Parathyroid adenoma (tissue), 2 donors: ENCODE data around the gene CUX1.

ENCODE experiments used
- H2AFZ ChIP-seq: fragments of 300-600 bp; sonication (generic); one replicate; pipeline ENCODE4 v1.7.0; 2017; ENCODE audit warnings: antibody characterized with exemption, mild to moderate bottlenecking
- H3K27ac ChIP-seq: fragments of 300-600 bp; sonication (generic); one replicate; pipeline ENCODE4 v1.7.0; 2017
- H3K27me3 ChIP-seq: fragments of 300-600 bp; sonication (generic); one replicate; pipeline ENCODE4 v1.7.0; 2017; ENCODE audit warnings: low read length; ENCODE audit not compliant: control insufficient read depth, insufficient read depth
- H3K36me3 ChIP-seq: fragments of 300-600 bp; sonication (generic); one replicate; pipeline ENCODE4 v1.7.0; 2017; ENCODE audit warnings: low read length; ENCODE audit not compliant: control insufficient read depth, insufficient read depth
- H3K4me1 ChIP-seq: fragments of 300-600 bp; sonication (generic); one replicate; pipeline ENCODE4 v1.7.0; 2017; ENCODE audit warnings: control low read depth
- H3K4me2 ChIP-seq: fragments of 300-600 bp; sonication (generic); one replicate; pipeline ENCODE4 v1.7.0; 2017; ENCODE audit warnings: low read length
- H3K4me3 ChIP-seq: fragments of 300-600 bp; sonication (generic); one replicate; pipeline ENCODE4 v1.7.0; 2017; ENCODE audit warnings: low read depth, low read length
- H3K79me2 ChIP-seq: fragments of 300-600 bp; sonication (generic); one replicate; pipeline ENCODE4 v1.7.0; 2017; ENCODE audit warnings: control low read depth
- H3K9ac ChIP-seq: fragments of 300-600 bp; sonication (generic); one replicate; pipeline ENCODE4 v1.7.0; 2017; ENCODE audit warnings: mild to moderate bottlenecking
- H3K9me3 ChIP-seq: fragments of 300-600 bp; sonication (generic); one replicate; pipeline ENCODE4 v1.7.0; 2017; ENCODE audit warnings: low read length; ENCODE audit not compliant: control insufficient read depth
- CTCF ChIP-seq: fragments of 300-600 bp; sonication (generic); IDR thresholded peaks from one replicate; pipeline ENCODE4 v1.7.0; 2017; ENCODE audit warnings: antibody characterized with exemption, mild to moderate bottlenecking
- donor health status: primary hyperparathyroidism.

The CUX1 gene

DNA sequence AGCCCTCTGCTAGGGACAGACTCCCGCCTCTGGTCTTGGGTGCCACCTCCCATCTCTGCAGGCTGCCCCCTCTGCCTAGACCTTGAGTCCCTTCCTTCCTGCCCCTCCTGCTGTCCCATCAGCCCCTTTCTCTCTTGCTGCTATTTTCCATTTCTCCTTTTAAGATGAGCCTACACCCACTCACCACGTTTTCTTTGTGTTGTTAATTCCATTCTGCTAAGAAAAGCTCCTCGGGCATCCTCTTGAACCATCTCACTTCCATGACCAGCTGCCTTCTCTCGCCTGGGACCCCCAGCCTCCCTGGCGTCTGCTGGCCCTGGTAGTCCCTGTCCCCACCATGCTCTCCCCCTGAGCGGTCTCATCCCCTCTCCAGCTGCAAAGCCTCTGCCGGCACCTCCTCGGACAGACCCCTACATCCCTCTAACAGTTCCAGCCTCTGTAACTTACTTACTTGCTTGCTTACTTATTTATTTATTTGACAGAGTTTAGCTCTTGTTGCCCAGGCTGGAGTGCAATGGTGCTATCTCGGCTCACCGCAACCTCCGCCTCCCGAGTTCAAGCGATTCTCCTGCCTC, 373.4 kb downstream of the CUX1 start:
- H3K27me3 ChIP-seq: no peaks in the 10 kb centered on the region
- TF ChIP-seq CTCF: no peak
- no peak overlapping the region for H3K4me3 ChIP-seq
- H3K79me2 ChIP-seq: no peaks in the 10 kb centered on the region
- no peak overlapping the region for H3K27ac ChIP-seq
- H3K36me3 ChIP-seq: no peaks in the 10 kb centered on the region
- H3K9me3 ChIP-seq: no peaks in the 10 kb centered on the region
- no peak overlapping the region for H3K4me2 ChIP-seq
- no peaks in the 10 kb centered on the region for H3K4me1 ChIP-seq
- no peak overlapping the region for H3K9ac ChIP-seq
- no peak overlapping the region for H2AFZ ChIP-seq

DNA sequence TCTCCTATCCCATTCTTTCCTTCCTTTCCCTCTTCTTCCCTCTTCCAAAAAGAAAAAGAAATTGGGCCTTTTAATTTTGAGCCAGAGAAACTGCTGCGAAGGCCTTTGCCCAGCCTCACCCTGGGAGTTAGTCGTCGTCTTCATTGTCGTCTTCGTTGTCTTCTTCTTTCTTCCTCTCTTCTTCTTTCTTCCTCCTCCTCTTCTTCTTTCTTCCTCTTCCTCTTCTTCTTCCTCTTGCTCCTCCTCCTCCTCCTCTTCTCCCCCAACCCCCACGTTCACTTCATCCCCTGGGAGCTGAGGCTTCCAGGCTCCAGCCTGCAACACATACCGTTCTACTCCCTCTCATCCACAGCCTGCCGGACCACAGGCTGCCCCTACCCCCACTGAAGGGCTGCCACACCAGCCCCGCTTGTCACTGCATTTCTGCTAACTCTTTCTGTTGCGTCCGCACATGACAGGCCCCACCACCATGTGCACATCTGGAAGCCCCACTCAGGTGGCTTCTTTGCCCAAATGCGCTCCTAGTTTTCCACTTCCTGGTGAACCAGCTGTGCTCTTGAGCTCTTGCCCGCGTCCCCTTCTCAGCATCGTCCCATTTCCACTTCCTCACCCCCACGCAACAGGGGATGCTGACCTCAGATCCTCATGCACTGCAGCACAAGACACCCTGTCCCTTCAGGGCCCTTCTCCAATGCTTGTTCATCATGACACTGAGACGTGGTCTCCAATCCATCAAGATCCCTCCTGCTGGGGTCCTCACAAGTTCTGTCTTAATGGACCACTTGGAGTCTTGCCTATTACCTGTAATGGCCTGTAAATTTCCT, 374.3 kb downstream of the CUX1 start:
- H3K27ac ChIP-seq: no peak overlapping the region
- no peaks in the 10 kb centered on the region for H3K36me3 ChIP-seq
- TF ChIP-seq CTCF: no peak
- no peak overlapping the region for H3K4me2 ChIP-seq
- no peaks in the 10 kb centered on the region for H3K4me1 ChIP-seq
- no peak overlapping the region for H2AFZ ChIP-seq
- no peak overlapping the region for H3K9ac ChIP-seq
- no peaks in the 10 kb centered on the region for H3K27me3 ChIP-seq
- no peaks in the 10 kb centered on the region for H3K9me3 ChIP-seq
- H3K79me2 ChIP-seq: no peaks in the 10 kb centered on the region
- no peak overlapping the region for H3K4me3 ChIP-seq

DNA sequence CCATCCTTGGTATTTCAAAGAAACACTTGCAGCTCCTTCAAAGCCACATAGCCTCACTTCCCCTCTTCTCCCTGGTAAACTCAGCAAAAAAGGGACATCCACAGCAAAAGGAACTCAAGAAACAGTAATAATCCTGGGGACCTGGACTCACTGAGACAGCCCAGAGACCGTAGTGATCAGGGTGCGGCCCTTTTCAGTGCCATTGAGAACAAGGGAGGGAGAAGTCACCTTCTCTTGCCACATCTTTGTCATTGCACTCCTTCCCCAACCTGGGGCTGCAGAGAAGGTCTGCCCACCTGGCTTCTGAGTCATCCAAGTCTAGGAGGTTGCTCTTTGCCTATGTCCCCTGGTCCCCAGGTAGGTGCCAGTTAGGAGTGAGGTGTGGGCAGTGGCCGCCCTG, 375.4 kb downstream of the CUX1 start:
- Histone ChIP-seq H3K9me3 (no peaks in the 10 kb centered on the region), H3K36me3 (no peaks in the 10 kb centered on the region), H3K27me3 (no peaks in the 10 kb centered on the region), H3K4me1 (no peaks in the 10 kb centered on the region), H3K4me3 (no peak overlapping the region), H3K4me2 (no peak overlapping the region), H3K9ac (no peak overlapping the region), H3K79me2 (no peaks in the 10 kb centered on the region), H3K27ac (no peak overlapping the region), H2AFZ (no peak overlapping the region)
- TF ChIP-seq CTCF: no peak

DNA sequence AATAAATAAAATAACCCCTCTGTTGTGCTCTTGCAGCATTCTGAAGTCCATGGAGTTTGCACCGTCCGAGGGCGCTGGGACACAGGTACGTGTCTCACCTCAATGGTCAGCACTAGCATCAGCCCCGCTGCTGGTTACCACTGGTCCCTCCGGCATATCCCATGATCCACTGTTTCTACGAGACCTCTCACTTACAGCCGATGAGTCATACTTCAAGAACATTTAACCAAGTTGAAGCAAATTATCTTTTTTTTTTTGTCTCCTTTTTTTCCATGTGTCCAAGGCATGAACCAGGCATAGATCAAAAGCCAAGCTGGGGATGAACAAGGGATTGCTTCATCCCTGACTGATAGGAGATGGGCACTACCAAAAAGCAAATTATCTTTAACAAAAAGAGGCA, 376.4 kb downstream of the CUX1 start:
- Histone ChIP-seq H3K36me3 (no peaks in the 10 kb centered on the region), H3K79me2 (no peaks in the 10 kb centered on the region), H3K4me1 (peaks cover 5% of the 10 kb centered on the region), H3K27ac (no peak overlapping the region), H3K27me3 (no peaks in the 10 kb centered on the region), H2AFZ (no peak overlapping the region), H3K4me2 (no peak overlapping the region), H3K9me3 (no peaks in the 10 kb centered on the region), H3K4me3 (no peak overlapping the region), H3K9ac (no peak overlapping the region)
- no peak for TF ChIP-seq CTCF

DNA sequence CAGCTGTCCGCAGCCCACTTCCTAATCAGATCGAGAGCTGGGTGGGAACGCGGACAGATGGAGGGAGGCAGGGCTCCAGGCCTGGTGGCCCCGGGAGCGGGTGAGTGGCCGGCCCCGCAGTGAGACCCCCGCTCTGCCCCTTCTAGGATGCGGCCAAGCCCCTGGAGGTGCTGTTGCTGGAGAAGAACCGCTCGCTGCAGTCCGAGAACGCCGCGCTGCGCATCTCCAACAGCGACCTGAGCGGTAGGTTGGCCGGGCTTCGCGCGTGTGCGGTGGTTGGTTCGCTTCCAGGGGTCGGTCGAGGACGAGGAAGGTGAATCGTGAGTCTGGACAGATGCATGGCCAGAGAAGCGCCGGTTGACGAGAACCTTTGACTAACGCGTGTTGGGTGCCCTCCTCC, 377.9 kb downstream of the CUX1 start:
- no peak overlapping the region for H2AFZ ChIP-seq
- H3K36me3 ChIP-seq: no peaks in the 10 kb centered on the region
- no peak for TF ChIP-seq CTCF

More for the DNA sequence above, 377.9 kb downstream of the CUX1 start:
- no peak overlapping the region for H3K4me2 ChIP-seq
- no peaks in the 10 kb centered on the region for H3K27me3 ChIP-seq
- H3K79me2 ChIP-seq: peaks cover 5% of the 10 kb centered on the region
- no peak overlapping the region for H3K9ac ChIP-seq
- peaks cover 5% of the 10 kb centered on the region for H3K4me1 ChIP-seq
- no peak overlapping the region for H3K27ac ChIP-seq
- no peak overlapping the region for H3K4me3 ChIP-seq
- no peaks in the 10 kb centered on the region for H3K9me3 ChIP-seq
